Measurements from ENCODE around the gene PARVB.

Gene PARVB

GRCh38 chr22:44063462-44064371 is 39.6 kb downstream of the PARVB start:
- DNase-seq, result no peak

GRCh38 chr22:44067033-44067432 is 42.9 kb downstream of the PARVB start:
- no peak for DNase-seq

- DNase-seq, result no peak
Measured at GRCh38 chr22:44067901-44068300, 43.8 kb downstream of the PARVB start.

GRCh38 chr22:44068422-44069191 is 44.5 kb downstream of the PARVB start:
- DNase-seq, result no peak

GRCh38 chr22:44070029-44070428 is 45.9 kb downstream of the PARVB start:
- DNase-seq, result no peak

- no peak for DNase-seq
Measured at GRCh38 chr22:44071781-44072326, 47.8 kb downstream of the PARVB start.

- no peak for DNase-seq
Measured at GRCh38 chr22:44074337-44074984, 50.4 kb downstream of the PARVB start.

GRCh38 chr22:44075022-44075421 is 50.9 kb downstream of the PARVB start:
- no peak for DNase-seq

GRCh38 chr22:44075670-44076069 is 51.6 kb downstream of the PARVB start:
- no peak for DNase-seq

- DNase-seq, result no peak
Measured at GRCh38 chr22:44076825-44077224, 52.7 kb downstream of the PARVB start.

- no peak for DNase-seq
Measured at GRCh38 chr22:44080936-44081861, 57.1 kb downstream of the PARVB start.

GRCh38 chr22:44082801-44083200 is 58.7 kb downstream of the PARVB start:
- DNase-seq, result no peak

- DNase-seq, result no peak
Measured at GRCh38 chr22:44084044-44084772, 60.1 kb downstream of the PARVB start.

GRCh38 chr22:44085743-44086270 is 61.7 kb downstream of the PARVB start:
- DNase-seq, result no peak

GRCh38 chr22:44086271-44087088 is 62.4 kb downstream of the PARVB start:
- DNase-seq, result no peak

GRCh38 chr22:44087089-44087430 is 63.0 kb downstream of the PARVB start:
- DNase-seq, result no peak

- DNase-seq, result no peak
Measured at GRCh38 chr22:44088976-44089570, 65.0 kb downstream of the PARVB start.

GRCh38 chr22:44089717-44090570 is 65.8 kb downstream of the PARVB start:
- DNase-seq, result no peak

- DNase-seq, result no peak
Measured at GRCh38 chr22:44090571-44090905, 66.4 kb downstream of the PARVB start.

All from NCI-H1048 (cell line).